Activated B cell treated with CpG ODN at 0.5 μM for 24 hours (primary cell): ENCODE results near the gene LRRC45. TPM values are rescaled to one million over a fixed set of nuclear protein-coding genes. Genes with fewer than 3 reads are reported as not detected.

ENCODE experiments used
- ATAC-seq: fragments of 200-7000 bp; cut with Tn5 transposase; one replicate; pipeline ENCODE4 v1.10.0; 2021; ENCODE audit warnings: low read depth, mild to moderate bottlenecking, moderate library complexity
- CTCF ChIA-PET: fragments of 350-600 bp; sonication (Branson Sonifier 250); formaldehyde crosslinking; loops from one replicate; lab custom pipeline; 2021; ENCODE audit warnings: antibody characterized with exemption; lab: Charles Lee
- POLR2A ChIA-PET: fragments of 350-600 bp; sonication (Branson Sonifier 250); formaldehyde crosslinking; loops from one replicate; lab custom pipeline; 2021; ENCODE audit warnings: antibody characterized with exemption; lab: Charles Lee
- DNase-seq: peaks from one replicate; pipeline ENCODE4 v3.0.0; 2022
- H3K27ac Mint-ChIP-seq: one replicate; pipeline ENCODE4 v1.8.0; 2020; ENCODE audit warnings: mixed read lengths
- H3K27me3 Mint-ChIP-seq: one replicate; pipeline ENCODE4 v1.8.0; 2021; ENCODE audit warnings: mixed read lengths
- H3K36me3 Mint-ChIP-seq: one replicate; pipeline ENCODE4 v1.8.0; 2021; ENCODE audit warnings: low read depth, mixed read lengths
- H3K4me1 Mint-ChIP-seq: one replicate; pipeline ENCODE4 v1.8.0; 2021; ENCODE audit warnings: mixed read lengths
- H3K4me3 Mint-ChIP-seq: one replicate; pipeline ENCODE4 v1.8.0; 2020; ENCODE audit warnings: mild to moderate bottlenecking, mixed read lengths
- H3K9me3 Mint-ChIP-seq: one replicate; pipeline ENCODE4 v1.8.0; 2020; ENCODE audit warnings: mixed read lengths
- CTCF ChIP-seq: fragments of 200-600 bp; IDR thresholded peaks from one replicate; pipeline ENCODE4 v1.8.0; 2022; ENCODE audit warnings: antibody characterized with exemption, mild to moderate bottlenecking
- intact Hi-C: fragments of 100-400 bp; cut with micrococcal nuclease; formaldehyde crosslinking; loops from one replicate; pipeline ENCODE4 v1.15.1; 2024
- total RNA-seq: library from RNA; stranded (reverse); gene quantifications from 2 replicates; pipeline ENCODE4 v1.2.3, GENCODE V29; 2022

Gene LRRC45
- total RNA-seq, 1 donor from 2014 or later, result 10.6 TPM

GRCh38 chr17:82006468-82007227, 16.5 kb upstream of the LRRC45 start:
- no peak for ATAC-seq
- ChIA-PET POLR2A (interaction anchor here (0.6 kb wide), 1 partner anchor 276 kb away, joined by 3 read pairs; no protein-coding TSS in a partner anchor), CTCF (no interaction called here)
- H3K4me1 Mint-ChIP-seq, result no peaks in the 10 kb centered on the region
- no peaks in the 10 kb centered on the region for H3K36me3 Mint-ChIP-seq
- TF ChIP-seq CTCF, result no peak
- no peak for DNase-seq
- no peak overlapping the region for H3K4me3 Mint-ChIP-seq
- H3K27ac Mint-ChIP-seq, result no peak overlapping the region
- intact Hi-C loops, result no loop called here
- H3K9me3 Mint-ChIP-seq, result no peaks in the 10 kb centered on the region
- H3K27me3 Mint-ChIP-seq, result no peaks in the 10 kb centered on the region

- ChIA-PET CTCF (no interaction called here), POLR2A (no interaction called here)
- ATAC-seq, result no peak
- H3K27me3 Mint-ChIP-seq, result no peaks in the 10 kb centered on the region
- intact Hi-C loops, result no loop called here
- H3K4me1 Mint-ChIP-seq, result no peaks in the 10 kb centered on the region
- no peak overlapping the region for H3K4me3 Mint-ChIP-seq
- no peak for DNase-seq
- H3K27ac Mint-ChIP-seq, result no peak overlapping the region
- no peaks in the 10 kb centered on the region for H3K36me3 Mint-ChIP-seq
- no peaks in the 10 kb centered on the region for H3K9me3 Mint-ChIP-seq
- TF ChIP-seq CTCF, result no peak
Measured at GRCh38 chr17:82007228-82007494, 15.9 kb upstream of the LRRC45 start.

- Mint-ChIP-seq H3K4me1 (no peaks in the 10 kb centered on the region), H3K36me3 (no peaks in the 10 kb centered on the region), H3K4me3 (no peak overlapping the region), H3K27ac (no peak overlapping the region), H3K9me3 (no peaks in the 10 kb centered on the region), H3K27me3 (no peaks in the 10 kb centered on the region)
- CTCF ChIA-PET, result no interaction called here
- POLR2A ChIA-PET, result no interaction called here
- ATAC-seq (no peak), DNase-seq (no peak)
- intact Hi-C loops, result no loop called here
- TF ChIP-seq CTCF, result no peak
Measured at GRCh38 chr17:82007495-82008257, 15.4 kb upstream of the LRRC45 start.

- CTCF ChIA-PET, result no interaction called here
- POLR2A ChIA-PET, result no interaction called here
- no peak for TF ChIP-seq CTCF
- DNase-seq (no peak), ATAC-seq (no peak)
- H3K9me3 Mint-ChIP-seq, result no peaks in the 10 kb centered on the region
- intact Hi-C loops, result no loop called here
- no peak overlapping the region for H3K27ac Mint-ChIP-seq
- no peaks in the 10 kb centered on the region for H3K4me1 Mint-ChIP-seq
- no peaks in the 10 kb centered on the region for H3K27me3 Mint-ChIP-seq
- H3K4me3 Mint-ChIP-seq, result no peak overlapping the region
- H3K36me3 Mint-ChIP-seq, result no peaks in the 10 kb centered on the region
Measured at GRCh38 chr17:82008258-82008940, 14.7 kb upstream of the LRRC45 start.

GRCh38 chr17:82008941-82009405, 14.1 kb upstream of the LRRC45 start:
- CTCF ChIA-PET, result interaction anchor here (0.6 kb wide), 1 partner anchor 19 kb away, joined by 3 read pairs; no protein-coding TSS in a partner anchor
- no peak for ATAC-seq
- no peaks in the 10 kb centered on the region for H3K36me3 Mint-ChIP-seq
- no peak overlapping the region for H3K27ac Mint-ChIP-seq
- no peaks in the 10 kb centered on the region for H3K9me3 Mint-ChIP-seq
- no peaks in the 10 kb centered on the region for H3K27me3 Mint-ChIP-seq
- DNase-seq, result no peak
- intact Hi-C loops, result no loop called here
- no peaks in the 10 kb centered on the region for H3K4me1 Mint-ChIP-seq
- no peak overlapping the region for H3K4me3 Mint-ChIP-seq
- POLR2A ChIA-PET, result no interaction called here
- no peak for TF ChIP-seq CTCF
